Measurements from ENCODE around the gene MYO10.

MYO10 gene

GRCh38 chr5:16931334-16932110 lies 4.6 kb downstream of the MYO10 start:
- Mint-ChIP-seq H3K36me3 (ENCODE audit: low read depth) (peaks cover 1% of the 10 kb centered on the region), H3K27ac (no peak overlapping the region), H3K9me3 (no peaks in the 10 kb centered on the region), H3K27me3 (ENCODE audit: low read depth) (peaks cover 39% of the 10 kb centered on the region), H3K4me3 (no peak overlapping the region), H3K4me1 (ENCODE audit: low read depth) (peaks cover 10% of the 10 kb centered on the region)

GRCh38 chr5:16930496-16930895 lies 5.6 kb downstream of the MYO10 start:
- Mint-ChIP-seq H3K4me3 (no peak overlapping the region), H3K4me1 (ENCODE audit: low read depth) (peaks cover 7% of the 10 kb centered on the region), H3K9me3 (no peaks in the 10 kb centered on the region), H3K27me3 (ENCODE audit: low read depth) (peaks cover 31% of the 10 kb centered on the region), H3K36me3 (ENCODE audit: low read depth) (no peaks in the 10 kb centered on the region), H3K27ac (no peak overlapping the region)

DNA sequence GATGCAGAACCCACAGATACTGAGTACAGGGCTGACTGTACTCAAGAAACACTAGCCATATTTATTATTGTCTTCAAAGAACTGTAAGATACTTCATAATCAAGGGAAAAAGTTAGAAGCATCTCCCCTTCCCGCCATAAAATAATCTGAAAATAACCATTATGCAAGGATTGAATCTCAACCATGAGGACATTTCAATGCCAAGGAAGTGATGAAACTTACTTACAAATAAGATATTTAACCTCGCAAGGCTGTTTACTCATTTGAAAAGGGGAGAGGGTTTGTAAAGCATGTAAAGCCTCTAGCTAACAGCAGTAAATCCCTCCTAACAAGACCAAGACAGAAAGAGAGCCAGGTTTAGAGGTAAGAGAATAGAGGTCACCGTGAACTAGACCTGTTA lies 6.3 kb downstream of the MYO10 start:
- no peaks in the 10 kb centered on the region for H3K36me3 Mint-ChIP-seq (ENCODE audit: low read depth)
- peaks cover 3% of the 10 kb centered on the region for H3K4me1 Mint-ChIP-seq (ENCODE audit: low read depth)
- peaks cover 25% of the 10 kb centered on the region for H3K27me3 Mint-ChIP-seq (ENCODE audit: low read depth)
- no peak overlapping the region for H3K27ac Mint-ChIP-seq
- H3K4me3 Mint-ChIP-seq: no peak overlapping the region
- H3K9me3 Mint-ChIP-seq: no peaks in the 10 kb centered on the region

DNA sequence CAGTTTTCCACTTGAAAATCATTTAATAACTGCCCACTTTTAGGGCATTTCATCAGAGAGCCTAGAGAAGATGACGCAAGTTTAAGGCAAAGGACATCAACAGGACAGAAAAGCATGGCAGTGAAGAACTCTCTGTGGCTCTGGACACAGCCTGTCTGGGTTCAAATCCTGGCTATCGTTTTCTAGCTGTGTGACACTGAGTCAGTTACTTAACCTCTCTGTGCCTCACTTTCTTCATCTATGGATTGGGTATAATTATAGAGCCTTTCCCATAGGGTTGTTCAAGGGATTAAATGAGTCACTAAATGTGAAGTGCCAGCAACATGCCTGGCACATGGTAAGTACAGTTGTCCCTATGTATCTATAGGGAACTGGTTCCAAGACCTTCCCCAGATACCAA lies 6.7 kb downstream of the MYO10 start:
- H3K4me3 Mint-ChIP-seq: no peak overlapping the region
- peaks cover 21% of the 10 kb centered on the region for H3K27me3 Mint-ChIP-seq (ENCODE audit: low read depth)
- peaks cover 2% of the 10 kb centered on the region for H3K4me1 Mint-ChIP-seq (ENCODE audit: low read depth)
- H3K36me3 Mint-ChIP-seq (ENCODE audit: low read depth): no peaks in the 10 kb centered on the region
- H3K27ac Mint-ChIP-seq: no peak overlapping the region
- H3K9me3 Mint-ChIP-seq: no peaks in the 10 kb centered on the region

DNA sequence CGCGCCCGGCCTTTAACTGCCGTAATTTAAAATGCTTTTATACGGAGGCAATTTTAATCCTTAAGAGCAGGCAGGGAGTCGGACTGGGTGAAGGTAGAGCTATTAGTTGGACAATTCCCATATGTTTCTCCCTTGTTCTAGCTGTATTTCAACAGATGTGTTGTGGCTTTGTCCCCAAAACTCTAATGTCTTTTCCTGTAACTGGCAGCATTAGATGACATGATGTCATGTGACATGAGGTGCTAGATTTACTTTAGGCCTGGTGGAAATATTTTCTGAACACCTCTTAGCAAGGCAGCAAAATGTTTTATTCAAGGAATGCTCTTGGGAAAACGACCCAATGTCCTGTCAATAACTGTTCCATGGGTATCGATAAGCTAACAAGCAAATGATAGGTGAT lies 8.5 kb downstream of the MYO10 start:
- Mint-ChIP-seq H3K27ac (no peak overlapping the region), H3K27me3 (ENCODE audit: low read depth) (peaks cover 6% of the 10 kb centered on the region), H3K4me1 (ENCODE audit: low read depth) (no peaks in the 10 kb centered on the region), H3K9me3 (no peaks in the 10 kb centered on the region), H3K4me3 (no peak overlapping the region), H3K36me3 (ENCODE audit: low read depth) (no peaks in the 10 kb centered on the region)

- no peak overlapping the region for H3K4me3 Mint-ChIP-seq
- no peaks in the 10 kb centered on the region for H3K4me1 Mint-ChIP-seq (ENCODE audit: low read depth)
- H3K9me3 Mint-ChIP-seq: no peaks in the 10 kb centered on the region
- no peaks in the 10 kb centered on the region for H3K36me3 Mint-ChIP-seq (ENCODE audit: low read depth)
- H3K27ac Mint-ChIP-seq: no peak overlapping the region
- no peaks in the 10 kb centered on the region for H3K27me3 Mint-ChIP-seq (ENCODE audit: low read depth)
Measured at GRCh38 chr5:16926417-16926816, 9.7 kb downstream of the MYO10 start.

- Mint-ChIP-seq H3K27ac (no peak overlapping the region), H3K36me3 (ENCODE audit: low read depth) (no peaks in the 10 kb centered on the region), H3K9me3 (no peaks in the 10 kb centered on the region), H3K27me3 (ENCODE audit: low read depth) (no peaks in the 10 kb centered on the region), H3K4me3 (no peak overlapping the region), H3K4me1 (ENCODE audit: low read depth) (no peaks in the 10 kb centered on the region)
Measured at GRCh38 chr5:16924206-16924605, 11.9 kb downstream of the MYO10 start.

GRCh38 chr5:16922430-16922829 lies 13.7 kb downstream of the MYO10 start:
- Mint-ChIP-seq H3K27ac (no peak overlapping the region), H3K27me3 (ENCODE audit: low read depth) (no peaks in the 10 kb centered on the region), H3K9me3 (no peaks in the 10 kb centered on the region), H3K4me1 (ENCODE audit: low read depth) (no peaks in the 10 kb centered on the region), H3K4me3 (no peak overlapping the region), H3K36me3 (ENCODE audit: low read depth) (no peaks in the 10 kb centered on the region)

- no peaks in the 10 kb centered on the region for H3K27me3 Mint-ChIP-seq (ENCODE audit: low read depth)
- no peak overlapping the region for H3K27ac Mint-ChIP-seq
- H3K4me1 Mint-ChIP-seq (ENCODE audit: low read depth): no peaks in the 10 kb centered on the region
- no peaks in the 10 kb centered on the region for H3K9me3 Mint-ChIP-seq
- no peak overlapping the region for H3K4me3 Mint-ChIP-seq
- no peaks in the 10 kb centered on the region for H3K36me3 Mint-ChIP-seq (ENCODE audit: low read depth)
Measured at GRCh38 chr5:16921211-16921610, 14.9 kb downstream of the MYO10 start.

DNA sequence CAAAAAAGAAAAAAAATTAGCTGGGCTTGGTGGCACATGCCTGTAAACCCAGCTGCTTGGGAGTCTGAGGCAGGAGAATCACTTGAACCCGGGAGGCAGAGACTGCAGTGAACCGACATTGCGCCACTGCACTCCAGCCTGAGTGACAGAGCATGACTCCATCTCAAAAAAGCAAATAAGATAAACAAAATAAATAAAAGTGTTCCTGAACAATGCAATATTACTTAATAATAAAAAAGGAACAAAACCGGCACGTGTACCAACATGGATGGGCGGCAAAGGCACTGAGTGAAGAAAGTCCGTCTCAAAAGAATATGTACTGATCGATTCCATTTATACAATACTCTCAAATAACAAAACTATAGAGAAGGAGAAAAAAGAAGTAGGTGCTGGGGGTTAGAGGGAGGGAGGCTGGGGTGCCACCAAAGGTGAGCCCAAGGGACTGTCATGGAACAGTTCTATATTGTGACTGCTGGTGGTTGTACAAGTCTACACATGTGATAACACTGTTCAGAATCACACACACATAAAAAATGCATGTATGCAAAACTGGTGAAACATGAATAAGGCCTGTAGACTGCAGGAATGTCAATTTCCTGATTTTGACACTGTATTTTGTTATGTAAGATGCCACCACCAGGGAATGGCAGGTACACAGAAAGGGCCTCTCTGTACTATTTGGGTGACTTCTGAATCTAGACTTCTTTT lies 15.8 kb downstream of the MYO10 start:
- Mint-ChIP-seq H3K36me3 (ENCODE audit: low read depth) (no peaks in the 10 kb centered on the region), H3K9me3 (no peaks in the 10 kb centered on the region), H3K27ac (no peak overlapping the region), H3K27me3 (ENCODE audit: low read depth) (no peaks in the 10 kb centered on the region), H3K4me3 (no peak overlapping the region), H3K4me1 (ENCODE audit: low read depth) (no peaks in the 10 kb centered on the region)

GRCh38 chr5:16918891-16919671 lies 17.0 kb downstream of the MYO10 start:
- Mint-ChIP-seq H3K9me3 (no peaks in the 10 kb centered on the region), H3K4me3 (no peak overlapping the region), H3K27ac (no peak overlapping the region), H3K27me3 (ENCODE audit: low read depth) (no peaks in the 10 kb centered on the region), H3K36me3 (ENCODE audit: low read depth) (no peaks in the 10 kb centered on the region), H3K4me1 (ENCODE audit: low read depth) (no peaks in the 10 kb centered on the region)

DNA sequence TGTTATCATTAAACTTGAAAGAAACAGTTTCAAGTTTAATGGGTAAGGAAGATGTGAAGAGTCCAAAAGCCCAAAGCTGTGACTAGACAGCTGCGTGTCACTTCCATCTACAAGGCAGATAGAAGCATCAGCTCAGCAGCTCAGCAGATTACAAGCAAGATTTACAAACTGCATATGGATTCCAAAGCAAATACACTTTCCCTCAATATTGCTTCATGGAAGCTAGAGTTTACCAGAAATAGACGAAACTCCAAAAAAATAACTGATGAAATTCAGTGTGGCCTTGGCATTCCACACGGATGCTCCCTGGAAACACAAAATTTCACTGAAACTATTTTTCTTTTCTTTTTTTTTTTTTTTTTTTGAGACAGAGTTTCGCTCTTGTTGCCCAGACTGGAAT lies 17.9 kb downstream of the MYO10 start:
- H3K4me3 Mint-ChIP-seq: no peak overlapping the region
- no peaks in the 10 kb centered on the region for H3K9me3 Mint-ChIP-seq
- H3K36me3 Mint-ChIP-seq (ENCODE audit: low read depth): no peaks in the 10 kb centered on the region
- no peak overlapping the region for H3K27ac Mint-ChIP-seq
- no peaks in the 10 kb centered on the region for H3K27me3 Mint-ChIP-seq (ENCODE audit: low read depth)
- H3K4me1 Mint-ChIP-seq (ENCODE audit: low read depth): no peaks in the 10 kb centered on the region

DNA sequence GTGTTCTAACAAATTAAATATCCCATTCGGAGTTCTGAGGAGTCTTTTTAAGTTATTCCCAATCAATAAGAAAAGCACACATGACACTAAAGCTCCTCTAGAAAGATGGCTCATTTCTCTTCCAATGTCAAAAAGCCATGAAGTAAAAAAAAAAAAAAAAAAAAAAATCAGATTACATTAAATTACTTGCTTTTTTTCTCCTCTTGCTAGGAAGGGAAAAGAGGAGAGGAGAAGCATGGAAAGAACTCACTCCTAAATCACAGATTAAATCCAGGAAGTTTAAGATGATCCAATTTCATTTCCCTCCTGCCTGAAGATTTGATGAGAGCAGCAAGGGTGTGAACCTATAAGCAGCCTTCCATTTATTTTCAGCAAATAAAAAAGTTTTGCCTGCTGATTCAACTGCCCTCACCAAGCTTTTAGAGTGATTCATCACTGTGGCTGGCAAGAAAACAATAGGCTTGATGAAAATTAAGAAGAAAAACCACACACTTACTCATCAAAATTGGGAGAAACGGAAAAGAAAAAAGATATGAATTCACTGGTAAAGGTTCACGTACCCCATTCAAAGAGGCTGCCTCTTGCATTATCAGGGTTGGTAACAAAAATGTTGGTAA lies 19.7 kb downstream of the MYO10 start:
- Mint-ChIP-seq H3K4me1 (ENCODE audit: low read depth) (no peaks in the 10 kb centered on the region), H3K36me3 (ENCODE audit: low read depth) (no peaks in the 10 kb centered on the region), H3K4me3 (no peak overlapping the region), H3K9me3 (no peaks in the 10 kb centered on the region), H3K27ac (no peak overlapping the region), H3K27me3 (ENCODE audit: low read depth) (no peaks in the 10 kb centered on the region)

DNA sequence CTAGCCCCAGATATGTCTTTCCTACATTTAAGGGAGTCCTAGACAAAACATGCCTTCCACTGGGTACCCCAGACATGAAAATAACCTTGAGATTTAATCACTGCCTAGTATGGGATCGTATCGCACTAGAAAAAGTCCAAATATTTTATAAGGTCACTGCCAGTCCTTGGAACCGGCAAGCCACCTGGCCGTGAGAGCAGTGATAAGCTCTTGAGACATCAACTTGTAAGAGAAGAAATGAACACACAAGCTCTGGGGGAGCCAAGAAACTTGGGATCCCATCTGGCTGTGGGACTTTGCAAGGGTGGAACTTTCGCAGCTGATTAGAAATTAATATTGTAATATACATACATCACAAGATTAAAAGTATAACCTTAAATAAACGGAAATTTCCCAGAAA lies 21.5 kb downstream of the MYO10 start:
- Mint-ChIP-seq H3K27me3 (ENCODE audit: low read depth) (no peaks in the 10 kb centered on the region), H3K4me3 (no peak overlapping the region), H3K9me3 (no peaks in the 10 kb centered on the region), H3K36me3 (ENCODE audit: low read depth) (no peaks in the 10 kb centered on the region), H3K27ac (no peak overlapping the region), H3K4me1 (ENCODE audit: low read depth) (no peaks in the 10 kb centered on the region)

Data from T-helper 1 cell treated with Interleukin-12 subunit alpha and Interleukin-12 subunit beta and Interleukin-4 antibody, amounts not matched to agents 30 μg/mL and 1 μg/mL, for 36 hours (primary cell).